Spleen (tissue), 13 donors: ENCODE results near the gene FMOD. TPM values are rescaled to one million over a fixed set of nuclear protein-coding genes. Genes with fewer than 3 reads are reported as not detected.

Experiments used
- DNase-seq: peaks from one replicate; pipeline ENCODE4 v3.0.0-alpha.2; 2020
- H3K27ac ChIP-seq, 8 donors: fragments of 200-600 bp; sonication (generic) in 7 of 8; 1 replicate in 4 of 8; 2 replicates in 4 of 8; pipeline versions ENCODE4 v1.5.0 to v1.8.0; 2016 to 2021; ENCODE audit warnings: inconsistent platforms in 4 of 8, mild to moderate bottlenecking in 4 of 8, moderate library complexity in 1 of 8
- H3K27me3 ChIP-seq, 7 donors: fragments of 200-600 bp; sonication (generic) in 6 of 7; replicated peaks in 1 of 7; 1 replicate in 4 of 7; 2 replicates in 3 of 7; pipeline versions ENCODE4 v1.5.0 to v1.8.0; 2016 to 2021; ENCODE audit warnings: inconsistent platforms in 3 of 7, mild to moderate bottlenecking in 1 of 7
- H3K36me3 ChIP-seq, 6 donors: fragments of 200-600 bp; sonication (generic) in 5 of 6; 1 replicate in 4 of 6; 2 replicates in 2 of 6; pipeline versions ENCODE4 v1.5.0 to v1.8.0; 2016 to 2021; ENCODE audit warnings: inconsistent platforms in 2 of 6
- H3K4me1 ChIP-seq, 6 donors: fragments of 200-600 bp; sonication (generic) in 5 of 6; 1 replicate in 3 of 6; 2 replicates in 3 of 6; pipeline versions ENCODE4 v1.5.0 to v1.8.0; 2016 to 2021; ENCODE audit warnings: inconsistent platforms in 3 of 6
- H3K4me3 ChIP-seq, 8 donors: fragments of 200-600 bp; sonication (generic) in 7 of 8; 1 replicate in 4 of 8; 2 replicates in 4 of 8; pipeline versions ENCODE4 v1.5.0 to v1.8.0; 2016 to 2021; ENCODE audit warnings: inconsistent platforms in 4 of 8, mild to moderate bottlenecking in 4 of 8, moderate library complexity in 2 of 8
- H3K9me3 ChIP-seq, 8 donors: fragments of 200-600 bp; sonication (generic) in 7 of 8; 1 replicate in 4 of 8; 2 replicates in 4 of 8; pipeline versions ENCODE4 v1.5.0 to v1.8.0; 2016 to 2021; ENCODE audit warnings: inconsistent platforms in 4 of 8
- CTCF ChIP-seq, 11 experiments: fragments of 200-600 bp in 7 of 11; fragments of 450-650 bp in 4 of 11; sonication (generic) in 4 of 11; IDR thresholded peaks in 8 of 11; conservative IDR thresholded peaks in 3 of 11; 1 replicate in 7 of 11; 2 replicates in 4 of 11; pipeline versions ENCODE4 v1.4.0 to v1.8.0; 2016 to 2021; ENCODE audit warnings: antibody characterized with exemption in 11 of 11, inconsistent platforms in 4 of 11, mild to moderate bottlenecking in 1 of 11
- POLR2A ChIP-seq, 3 donors: fragments of 450-650 bp; IDR thresholded peaks; one replicate each; pipeline ENCODE4 v1.5.1; 2017; ENCODE audit warnings: antibody characterized with exemption in 3 of 3, mild to moderate bottlenecking in 1 of 3
- POLR2AphosphoS5 ChIP-seq, 3 donors: sonication (generic); formaldehyde crosslinking; IDR thresholded peaks; one replicate each; pipeline ENCODE4 v1.5.1; 2017; ENCODE audit warnings: antibody characterized with exemption in 3 of 3
- WGBS, 5 donors: extraction: QIAGEN DNeasy Blood & Tissue Kit in 3 of 5; methylation state at CpG; one replicate each; pipeline versions ENCODE4 v1.1.5 to v1.1.7; 2013 to 2018; 5-methylcytosine and 5-hydroxymethylcytosine counted together
- intact Hi-C: fragments of 100-400 bp; cut with DNase I; formaldehyde crosslinking; loops from one replicate; pipeline ENCODE4 v1.15.0; 2023; ENCODE audit warnings: low total_unique reads
- long read RNA-seq, 2 donors: transcript quantifications; one replicate each; lab custom pipeline, GENCODE V29; 2026
- polyA plus RNA-seq, 3 donors: library from polyadenylated mRNA; stranded (reverse); fragments of 200-250 nt; gene quantifications; one replicate each; pipeline ENCODE4 v1.2.1, GENCODE V29; 2013
- total RNA-seq, 7 donors: library from RNA; depleted of rRNA in 3 of 7; stranded (reverse); fragments of >200 nt in 3 of 7; fragmentation: NEBNext Ultra II Directional in 4 of 7; extraction: Animal tissue kit (Norgen Biotek cat#: 25700) in 4 of 7; gene quantifications; one replicate each; pipeline versions ENCODE4 v1.1.0 to v1.2.1, GENCODE V29; 2016 to 2021
- donor health status: healthy with polysubstance abuse.
- donor health status: DM: no; HTN: no; CAD: no; lungs with moderate emphysema.
- donor health status: DM: no; HTN: no; CAD: no.
- donor health status: Bipolar disorder and iron deficiency.
- donor health status: healthy.
- donor health status: DM: no; HTN: no; CAD: no.
- donor health status: DM: yes; HTN: yes; CAD: no.

Gene FMOD
- total RNA-seq = 10 to 100 TPM; 11.6 to 30.0 (median 21.1) TPM
- 1 to 10 TPM; 4.5 to 8.4 (median 4.9) TPM for polyA plus RNA-seq
- long read RNA-seq, donor 1, transcript FMOD-201 (3 exons, 3,310 nt) = major isoform, 8 of 32 reads
- long read RNA-seq, donor 1, partial matches to known transcripts = 24 of 32 reads
- long read RNA-seq, donor 1, other reads (novel, unspliced or antisense) = 0 of 32 reads
- long read RNA-seq, donor 2, transcript FMOD-201 (3 exons, 3,310 nt) = major isoform, 7 of 22 reads
- long read RNA-seq, donor 2, partial matches to known transcripts = 15 of 22 reads
- long read RNA-seq, donor 2, other reads (novel, unspliced or antisense) = 0 of 22 reads

- intact Hi-C loops = no loop called here
- DNase-seq = no peak
- H3K4me1 ChIP-seq = peaks cover 0 to 17% (median 5%) of the 10 kb centered on the region in 6 donors
- TF ChIP-seq POLR2AphosphoS5 (IDR thresholded peaks at IDR 0.05) = peak in 1 of 3 donors; percentile 15
- no peak for TF ChIP-seq CTCF (IDR thresholded peaks at IDR 0.05 in 8 of 11, conservative IDR thresholded peaks at IDR 0.05 in 3 of 11)
- H3K36me3 ChIP-seq = no peaks in the 10 kb centered on the region
- peaks cover 0 to 45% (median 0%) of the 10 kb centered on the region in 7 donors for H3K27me3 ChIP-seq
- peak within 1 kb of the TSS in 2 of 8 donors; percentile 17 to 33 for H3K4me3 ChIP-seq
- H3K27ac ChIP-seq = peak within 1 kb of the TSS in 4 of 8 donors; percentile 47 to 59 (median 53)
- WGBS, 5 donors = 19 to 47% (median 32%) methylated on average over 13 to 17 of the region's 17 CpGs
- no peaks in the 10 kb centered on the region for H3K9me3 ChIP-seq
Measured at GRCh38 chr1:203351037-203351625, at the start of gene FMOD. TSS of gene FMOD (minus strand) at chr1:203351122. CDS start at chr1:203348270, 2,852 bp downstream.

- no peak for DNase-seq
- Histone ChIP-seq H3K4me1 (peaks cover 0 to 4% (median 0%) of the 10 kb centered on the region in 6 donors), H3K36me3 (no peaks in the 10 kb centered on the region), H3K27me3 (peaks cover 0 to 21% (median 0%) of the 10 kb centered on the region in 7 donors), H3K4me3 (no peak overlapping the region), H3K9me3 (peaks cover 0 to 4% (median 0%) of the 10 kb centered on the region in 8 donors), H3K27ac (no peak overlapping the region)
- TF ChIP-seq POLR2AphosphoS5 (IDR thresholded peaks at IDR 0.05) (no peak), CTCF (IDR thresholded peaks at IDR 0.05 in 8 of 11, conservative IDR thresholded peaks at IDR 0.05 in 3 of 11) (no peak), POLR2A (IDR thresholded peaks at IDR 0.05) (no peak)
- intact Hi-C loops = no loop called here
- WGBS, 5 donors = 77 to 86% (median 82%) methylated on average over 7 of the region's 7 CpGs
Measured at GRCh38 chr1:203396595-203397194, 45.8 kb upstream of the FMOD start.

GRCh38 chr1:203395751-203396150 lies 44.8 kb upstream of the FMOD start:
- no peaks in the 10 kb centered on the region for H3K36me3 ChIP-seq
- no peak for DNase-seq
- TF ChIP-seq POLR2A (IDR thresholded peaks at IDR 0.05) (no peak), POLR2AphosphoS5 (IDR thresholded peaks at IDR 0.05) (no peak), CTCF (IDR thresholded peaks at IDR 0.05 in 8 of 11, conservative IDR thresholded peaks at IDR 0.05 in 3 of 11) (no peak)
- intact Hi-C loops = no loop called here
- H3K27me3 ChIP-seq = peaks cover 0 to 21% (median 0%) of the 10 kb centered on the region in 7 donors
- peaks cover 0 to 4% (median 0%) of the 10 kb centered on the region in 8 donors for H3K9me3 ChIP-seq
- no peaks in the 10 kb centered on the region for H3K4me1 ChIP-seq
- H3K4me3 ChIP-seq = no peak overlapping the region
- WGBS, 5 donors = 60 to 75% (median 67%) methylated on average over 6 of the region's 6 CpGs
- no peak overlapping the region for H3K27ac ChIP-seq

GRCh38 chr1:203390298-203390697 lies 39.4 kb upstream of the FMOD start:
- intact Hi-C loops = no loop called here
- Histone ChIP-seq H3K4me3 (no peak overlapping the region), H3K9me3 (peaks cover 0 to 4% (median 0%) of the 10 kb centered on the region in 8 donors), H3K27ac (no peak overlapping the region), H3K36me3 (no peaks in the 10 kb centered on the region), H3K4me1 (no peaks in the 10 kb centered on the region), H3K27me3 (peaks cover 0 to 14% (median 0%) of the 10 kb centered on the region in 7 donors)
- TF ChIP-seq CTCF (IDR thresholded peaks at IDR 0.05 in 8 of 11, conservative IDR thresholded peaks at IDR 0.05 in 3 of 11) = no peak
- TF ChIP-seq POLR2A (IDR thresholded peaks at IDR 0.05) = no peak
- DNase-seq = no peak
- WGBS, 5 donors = 29 to 52% (median 43%) methylated on average over 2 of the region's 2 CpGs
